PC-3 (cell line): ENCODE data around the gene CAMK4. TPM values are rescaled to one million over a fixed set of nuclear protein-coding genes. Genes with fewer than 3 reads are reported as not detected.

ENCODE experiments used
- ATAC-seq: fragments of 200-7000 bp; cut with Tn5 transposase; 2 replicates; pipeline ENCODE4 v1.9.1; 2020; ENCODE audit warnings: mild to moderate bottlenecking, moderate library complexity
- BruUV-seq: library from RNA; stranded (reverse); fragments of 400-500 nt; replicated peaks from 2 replicates; lab custom pipeline; 2021; lab: Mats Ljungman, UMichigan
- CTCF ChIA-PET: fragments of 300-600 bp; sonication (Branson Sonifier 250); formaldehyde crosslinking; loops from one replicate; lab custom pipeline; 2022; ENCODE audit warnings: antibody characterized with exemption; lab: Charles Lee
- POLR2A ChIA-PET: fragments of 300-600 bp; sonication (Branson Sonifier 250); formaldehyde crosslinking; loops from one replicate; lab custom pipeline; 2022; ENCODE audit warnings: antibody characterized with exemption; ENCODE audit not compliant: unreplicated experiment; lab: Charles Lee
- DNase-seq: peaks from one replicate; pipeline ENCODE4 v3.0.0-alpha.2; 2015
- H2AFZ ChIP-seq: fragments of 300-600 bp; sonication (generic); 2 replicates; pipeline ENCODE4 v1.6.0; 2016; ENCODE audit warnings: antibody characterized with exemption, low read length
- H3F3A ChIP-seq: fragments of 300-600 bp; sonication (generic); one replicate; pipeline ENCODE4 v1.6.0; 2017; ENCODE audit warnings: antibody characterized with exemption, low read length, control low read depth, mild to moderate bottlenecking; ENCODE audit not compliant: unreplicated experiment
- H3K27ac ChIP-seq: fragments of 300-600 bp; sonication (generic); 2 replicates; pipeline ENCODE4 v1.5.1; 2016; ENCODE audit warnings: mild to moderate bottlenecking, low read length
- H3K27me3 ChIP-seq: fragments of 300-600 bp; sonication (generic); 2 replicates; pipeline ENCODE4 v1.6.1; 2016; ENCODE audit warnings: low read length, mixed read lengths
- H3K36me3 ChIP-seq: fragments of 300-600 bp; sonication (generic); 2 replicates; pipeline ENCODE4 v1.6.1; 2016; ENCODE audit warnings: low read depth, mixed run types, low read length, mixed read lengths
- H3K4me1 ChIP-seq: fragments of 300-600 bp; sonication (generic); 2 replicates; pipeline ENCODE4 v1.5.1; 2016; ENCODE audit warnings: low read length; ENCODE audit not compliant: insufficient read depth
- H3K4me2 ChIP-seq: fragments of 300-600 bp; sonication (generic); 2 replicates; pipeline ENCODE4 v1.6.0; 2016; ENCODE audit warnings: low read length
- H3K4me3 ChIP-seq: fragments of 300-600 bp; sonication (generic); 2 replicates; pipeline ENCODE4 v1.5.1; 2016; ENCODE audit warnings: mild to moderate bottlenecking, low read length, mixed read lengths
- H3K79me2 ChIP-seq: fragments of 300-600 bp; sonication (generic); 2 replicates; pipeline ENCODE4 v1.6.1; 2017; ENCODE audit warnings: low read length, mixed read lengths
- H3K9ac ChIP-seq: fragments of 300-600 bp; sonication (generic); 2 replicates; pipeline ENCODE4 v1.6.0; 2016; ENCODE audit warnings: mild to moderate bottlenecking, low read length
- H3K9me2 ChIP-seq: fragments of 300-600 bp; sonication (generic); replicated peaks from 2 replicates; pipeline ENCODE4 v1.6.1; 2016; ENCODE audit warnings: mixed run types, low read length, mixed read lengths
- H3K9me3 ChIP-seq: fragments of 300-600 bp; sonication (generic); 2 replicates; pipeline ENCODE4 v1.6.1; 2016; ENCODE audit warnings: low read length, mixed read lengths
- H4K20me1 ChIP-seq: fragments of 300-600 bp; sonication (generic); 2 replicates; pipeline ENCODE4 v1.6.1; 2016; ENCODE audit warnings: low read length, mixed read lengths
- CTCF ChIP-seq: fragments of 300-600 bp; sonication (generic); conservative IDR thresholded peaks from 2 replicates; pipeline ENCODE4 v1.5.1; 2017; ENCODE audit warnings: antibody characterized with exemption, low read depth, mild to moderate bottlenecking, low read length
- EZH2 ChIP-seq: fragments of 300-600 bp; sonication (generic); IDR thresholded peaks from one replicate; pipeline ENCODE4 v1.6.1; 2017; ENCODE audit warnings: antibody characterized with exemption, mild to moderate bottlenecking, low read length; ENCODE audit not compliant: unreplicated experiment
- EZH2phosphoT487 ChIP-seq: fragments of 300-600 bp; sonication (generic); IDR thresholded peaks from 2 replicates; pipeline ENCODE4 v1.6.1; 2018; ENCODE audit warnings: mild to moderate bottlenecking, antibody characterized with exemption, low read length, borderline replicate concordance
- intact Hi-C: fragments of 100-400 bp; cut with micrococcal nuclease; formaldehyde crosslinking; loops from 2 replicates; pipeline ENCODE4 v1.9.0; 2023
- total RNA-seq: library from RNA; depleted of rRNA; stranded (reverse); fragments of >200 nt; gene quantifications from 2 replicates; pipeline ENCODE4 v1.2.3, GENCODE V29; 2014

The CAMK4 gene
- total RNA-seq, 1 experiment from 2014 or later, result 0.55 TPM

- DNase-seq, result peak; percentile 30
- Histone ChIP-seq H3K4me2 (no peak overlapping the region), H3K9me2 (no peaks in the 10 kb centered on the region), H3K9ac (no peak overlapping the region), H2AFZ (no peak overlapping the region), H3K4me3 (no peak overlapping the region), H3F3A (no peaks in the 10 kb centered on the region), H3K79me2 (no peaks in the 10 kb centered on the region), H3K27me3 (peaks cover 25% of the 10 kb centered on the region), H3K27ac (no peak overlapping the region), H3K4me1 (no peaks in the 10 kb centered on the region), H3K9me3 (no peaks in the 10 kb centered on the region; the same call in 1 of the 2 replicates), H3K36me3 (no peaks in the 10 kb centered on the region), H4K20me1 (no peaks in the 10 kb centered on the region)
- no peak for ATAC-seq
- TF ChIP-seq CTCF (no peak), EZH2 (no peak), EZH2phosphoT487 (no peak)
- intact Hi-C loops, result no loop called here
- ChIA-PET CTCF (no interaction called here), POLR2A (no interaction called here)
- BruUV-seq, result no TSS peak
Measured at GRCh38 chr5:111394586-111394985, 170.4 kb downstream of the CAMK4 start.

GRCh38 chr5:111398013-111398412 is 173.8 kb downstream of the CAMK4 start:
- Histone ChIP-seq H3K4me1 (no peaks in the 10 kb centered on the region), H3K4me2 (no peak overlapping the region), H3K36me3 (no peaks in the 10 kb centered on the region), H3K27ac (no peak overlapping the region), H3K27me3 (peaks cover 54% of the 10 kb centered on the region), H2AFZ (no peak overlapping the region), H4K20me1 (no peaks in the 10 kb centered on the region), H3K4me3 (no peak overlapping the region), H3K9me2 (no peaks in the 10 kb centered on the region), H3K9ac (no peak overlapping the region), H3K79me2 (no peaks in the 10 kb centered on the region), H3K9me3 (no peaks in the 10 kb centered on the region), H3F3A (no peaks in the 10 kb centered on the region)
- ATAC-seq (no peak), DNase-seq (no peak)
- no TSS peak for BruUV-seq
- POLR2A ChIA-PET, result no interaction called here
- CTCF ChIA-PET, result no interaction called here
- TF ChIP-seq EZH2 (no peak), CTCF (no peak), EZH2phosphoT487 (no peak)
- intact Hi-C loops, result no loop called here

- no peaks in the 10 kb centered on the region for H3F3A ChIP-seq
- H3K9me3 ChIP-seq, result no peaks in the 10 kb centered on the region
- H3K79me2 ChIP-seq, result no peaks in the 10 kb centered on the region
- no peaks in the 10 kb centered on the region for H4K20me1 ChIP-seq
- H3K27ac ChIP-seq, result no peak overlapping the region
- CTCF ChIA-PET, result interaction anchor here (0.7 kb wide), 1 partner anchor 498 kb away, joined by 3 read pairs; no protein-coding TSS in a partner anchor
- no peak for TF ChIP-seq EZH2phosphoT487
- no peak for TF ChIP-seq CTCF
- no peak for TF ChIP-seq EZH2
- DNase-seq (no peak), ATAC-seq (no peak)
- no peaks in the 10 kb centered on the region for H3K9me2 ChIP-seq
- no peaks in the 10 kb centered on the region for H3K4me1 ChIP-seq
- POLR2A ChIA-PET, result no interaction called here
- no peak overlapping the region for H2AFZ ChIP-seq
- no peaks in the 10 kb centered on the region for H3K36me3 ChIP-seq
- no peak overlapping the region for H3K4me3 ChIP-seq
- no TSS peak for BruUV-seq
- peaks cover 65% of the 10 kb centered on the region for H3K27me3 ChIP-seq
- no peak overlapping the region for H3K4me2 ChIP-seq
- intact Hi-C loops, result no loop called here
- H3K9ac ChIP-seq, result no peak overlapping the region
Measured at GRCh38 chr5:111399113-111399512, 174.9 kb downstream of the CAMK4 start.
